GM12878 (cell line): ENCODE data around the gene CTNNA2. TPM values are rescaled to one million over a fixed set of nuclear protein-coding genes. Genes with fewer than 3 reads are reported as not detected.
A peak's percentile ranks its signal among the peaks of the same experiment; 100 is the strongest.

Experiments used
- ATAC-seq: fragments of 200-7000 bp; cut with Tn5 transposase; 3 replicates; pipeline ENCODE4 v1.9.1; 2020; ENCODE audit warnings: mild to moderate bottlenecking, moderate library complexity
- BruUV-seq: library from RNA; stranded (reverse); fragments of 400-500 nt; replicated peaks from 2 replicates; lab custom pipeline; 2021; lab: Mats Ljungman, UMichigan
- CTCF ChIA-PET: fragments of 300-600 bp; sonication (Branson Sonifier 250); formaldehyde crosslinking; extraction: SDS; loops from one replicate; lab custom pipeline; 2021; ENCODE audit warnings: inconsistent platforms; lab: Yijun Ruan, JAX
- POLR2A ChIA-PET: fragments of 350-600 bp; formaldehyde crosslinking; extraction: SDS; loops from one replicate; lab custom pipeline; 2021; ENCODE audit warnings: inconsistent platforms; lab: Charles Lee
- RAD21 ChIA-PET: fragments of 300-600 bp; sonication (Branson Sonifier 250); formaldehyde crosslinking; loops from one replicate; lab custom pipeline; 2023; ENCODE audit warnings: antibody characterized with exemption; ENCODE audit not compliant: unreplicated experiment; lab: Charles Lee
- SMC1A ChIA-PET: fragments of 300-600 bp; sonication (Branson Sonifier 250); formaldehyde crosslinking; loops from one replicate; lab custom pipeline; 2023; ENCODE audit not compliant: unreplicated experiment, uncharacterized antibody; lab: Charles Lee
- DNase-seq: peaks from one replicate; pipeline ENCODE4 v3.0.0-alpha.2; 2011; ENCODE audit warnings: low read depth, low spot score
- FAIRE-seq: peaks from 3 replicates; lab custom pipeline; 2011; peaks lifted over from hg19 to GRCh38; lab: Jason Lieb, UNC
- H2AFZ ChIP-seq: 2 replicates; pipeline ENCODE4 v1.6.0; 2011; ENCODE audit warnings: low read depth, low read length, control low read depth; ENCODE audit not compliant: control insufficient read depth
- H3K27ac ChIP-seq: 2 replicates; pipeline ENCODE4 v1.5.1; 2011; ENCODE audit warnings: control low read depth; ENCODE audit not compliant: control insufficient read depth, insufficient read depth
- H3K27me3 ChIP-seq, 2 experiments: replicated peaks in 1 of 2; 2 replicates each; pipeline versions ENCODE4 v1.6.0 to v1.6.1; 2011; ENCODE audit warnings: low read length in 1 of 2; ENCODE audit not compliant: control insufficient read depth in 2 of 2, insufficient read depth in 2 of 2
- H3K36me3 ChIP-seq, 2 experiments: 2 replicates each; pipeline ENCODE4 v1.5.1; 2011; ENCODE audit warnings: low read length in 1 of 2; ENCODE audit not compliant: control insufficient read depth in 2 of 2, insufficient read depth in 2 of 2
- H3K4me1 ChIP-seq: 2 replicates; pipeline ENCODE4 v1.6.1; 2011; ENCODE audit warnings: mild to moderate bottlenecking, low read length, moderate library complexity, mixed read lengths; ENCODE audit not compliant: control insufficient read depth, insufficient read depth
- H3K4me2 ChIP-seq: 2 replicates; pipeline ENCODE4 v1.6.0; 2011; ENCODE audit warnings: control low read depth; ENCODE audit not compliant: control insufficient read depth, insufficient read depth
- H3K4me3 ChIP-seq: fragments of 200-600 bp; sonication (generic); 2 replicates; pipeline ENCODE4 v1.5.1; 2016
- H3K79me2 ChIP-seq: 2 replicates; pipeline ENCODE4 v1.6.0; 2011; ENCODE audit warnings: low read length; ENCODE audit not compliant: control insufficient read depth, insufficient read depth
- H3K9ac ChIP-seq: 2 replicates; pipeline ENCODE4 v1.8.0; 2011; ENCODE audit warnings: low read length, control low read depth, mixed read lengths; ENCODE audit not compliant: control insufficient read depth, insufficient read depth
- H3K9me3 ChIP-seq: replicated peaks from 3 replicates; pipeline ENCODE4 v1.5.1; 2011; ENCODE audit warnings: mild to moderate bottlenecking, low read length; ENCODE audit not compliant: control insufficient read depth, insufficient read depth
- H4K20me1 ChIP-seq: 2 replicates; pipeline ENCODE4 v1.6.0; 2011; ENCODE audit not compliant: control insufficient read depth, insufficient read depth
- CHD2 ChIP-seq: IDR thresholded peaks from 2 replicates; pipeline ENCODE4 v1.6.1; 2011; ENCODE audit warnings: low read depth, low read length, improper control_type of control experiment, borderline replicate concordance
- CREM ChIP-seq: IDR thresholded peaks from 2 replicates; pipeline ENCODE4 v1.6.1; 2014; ENCODE audit warnings: antibody characterized with exemption, low read depth
- HDAC2 ChIP-seq: fragments of 200-600 bp; sonication (generic); IDR thresholded peaks from 2 replicates; pipeline ENCODE4 v1.6.1; 2017
- MTA2 ChIP-seq: fragments of 450-650 bp; IDR thresholded peaks from 2 replicates; pipeline ENCODE4 v1.6.1; 2016; ENCODE audit warnings: low read depth, mild to moderate bottlenecking, moderate library complexity
- NFYA ChIP-seq: IDR thresholded peaks from 2 replicates; pipeline ENCODE4 v1.6.1; 2011; ENCODE audit warnings: low read depth, mild to moderate bottlenecking, low read length, improper control_type of control experiment, borderline replicate concordance
- NKRF ChIP-seq: fragments of 450-650 bp; conservative IDR thresholded peaks from 2 replicates; pipeline ENCODE4 v1.6.1; 2017; ENCODE audit warnings: mild to moderate bottlenecking, moderate library complexity
- POLR2AphosphoS5 ChIP-seq: IDR thresholded peaks from 2 replicates; pipeline ENCODE4 v1.6.1; 2011; ENCODE audit warnings: mild to moderate bottlenecking, low read length, inconsistent platforms
- RBBP5 ChIP-seq: fragments of 200-600 bp; sonication (generic); conservative IDR thresholded peaks from 2 replicates; pipeline ENCODE4 v1.6.1; 2016
- SKIL ChIP-seq: fragments of 450-650 bp; IDR thresholded peaks from 2 replicates; pipeline ENCODE4 v1.6.1; 2017; ENCODE audit warnings: mild to moderate bottlenecking, low read depth, inconsistent platforms; ENCODE audit not compliant: poor library complexity, severe bottlenecking
- SMAD1 ChIP-seq: fragments of 450-650 bp; IDR thresholded peaks from 2 replicates; pipeline ENCODE4 v1.6.1; 2018; ENCODE audit warnings: mild to moderate bottlenecking, low read depth; ENCODE audit not compliant: partially characterized antibody
- WRNIP1 ChIP-seq: IDR thresholded peaks from 2 replicates; pipeline ENCODE4 v1.6.1; 2011; ENCODE audit warnings: low read depth, low read length, improper control_type of control experiment, borderline replicate concordance
- ZBTB4 ChIP-seq: fragments of 450-650 bp; formaldehyde crosslinking; IDR thresholded peaks from 2 replicates; pipeline ENCODE4 v1.4.0; 2022; ENCODE audit warnings: mild to moderate bottlenecking, moderate library complexity
- ZNF217 ChIP-seq: fragments of 450-650 bp; IDR thresholded peaks from 2 replicates; pipeline ENCODE4 v1.6.1; 2017; ENCODE audit warnings: antibody characterized with exemption, mild to moderate bottlenecking
- WGBS: methylation state at CpG from one replicate; pipeline ENCODE4 v1.1.6; 2016; ENCODE audit warnings: low lambda C conversion rate; ENCODE audit not compliant: insufficient replicate concordance, insufficient coverage; ENCODE audit errors: missing lambda C conversion rate; 5-methylcytosine and 5-hydroxymethylcytosine counted together
- in situ Hi-C: fragments of 300-500 bp; cut with MboI; formaldehyde crosslinking; loops from 9 replicates; pipeline ENCODE4 v1.14.3; 2018; ENCODE audit warnings: mixed read lengths
- intact Hi-C: fragments of 100-400 bp; cut with micrococcal nuclease; formaldehyde crosslinking; loops from one replicate; pipeline ENCODE4 v1.14.2; 2022; ENCODE audit not compliant: unreplicated experiment
- polyA plus RNA-seq, 11 experiments: library from polyadenylated mRNA; depleted of rRNA in 4 of 11; unstranded in 6 of 11; stranded (reverse) in 5 of 11; fragments of >200 nt; fragmentation: Nextera tagmentation in 4 of 11; fragmentation: Illumina TruSeq in 1 of 11; extraction: Ambion mirVana in 4 of 11; extraction: Trizol in 1 of 11; gene quantifications; 1 replicate in 1 of 11; 2 replicates in 10 of 11; pipeline versions ENCODE4 v1.2.1 to v1.2.3, GENCODE V29; 2011 to 2016; ENCODE audit warnings: inconsistent platforms in 2 of 11, missing spikeins in 2 of 11, low read depth in 1 of 11
- total RNA-seq, 4 experiments: library from RNA; depleted of rRNA in 3 of 4; stranded (reverse); fragments of >200 nt in 3 of 4; fragmentation: Illumina TruSeq in 1 of 4; extraction: Trizol in 1 of 4; gene quantifications; 2 replicates each; pipeline versions ENCODE4 v1.2.1 to v1.2.3, GENCODE V29; 2013 to 2021
- TF ChIP-seq, protein P1 (sequence below): IDR thresholded peaks from 2 replicates; pipeline ENCODE4 v1.6.1; 2011; ENCODE audit warnings: mild to moderate bottlenecking, low read depth, low read length, moderate library complexity; ENCODE audit not compliant: insufficient replicate concordance

Gene CTNNA2
- total and polyA plus RNA-seq, 10 of the 15 experiments (the other 5 are each of a cell fraction or from before 2014, with no cell fraction given), result 2.4 to 36.2 (median 6.6) TPM

DNA sequence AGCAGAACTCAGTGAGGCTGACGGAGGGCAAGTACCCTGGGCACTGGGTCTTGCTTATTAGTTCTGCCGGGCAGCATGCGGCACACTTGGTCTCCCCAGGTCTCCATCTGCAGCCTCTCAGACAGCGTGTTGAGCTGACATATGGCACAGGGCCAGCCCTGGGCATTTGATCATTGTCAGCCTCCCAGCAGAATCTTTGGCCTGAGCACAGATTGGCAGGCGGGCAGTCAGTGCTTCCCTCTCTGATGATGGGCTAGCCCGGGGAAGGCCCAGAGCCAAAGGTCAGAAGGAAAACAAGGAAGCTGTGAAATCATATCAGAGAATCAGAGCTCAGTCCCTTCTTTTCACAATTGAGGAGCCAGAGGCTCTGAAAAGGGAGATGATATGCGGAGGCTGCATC, 941.8 kb downstream of the CTNNA2 start:
- WGBS, result 31% methylated on average over 7 of the region's 7 CpGs
- TF ChIP-seq, protein P1, sequence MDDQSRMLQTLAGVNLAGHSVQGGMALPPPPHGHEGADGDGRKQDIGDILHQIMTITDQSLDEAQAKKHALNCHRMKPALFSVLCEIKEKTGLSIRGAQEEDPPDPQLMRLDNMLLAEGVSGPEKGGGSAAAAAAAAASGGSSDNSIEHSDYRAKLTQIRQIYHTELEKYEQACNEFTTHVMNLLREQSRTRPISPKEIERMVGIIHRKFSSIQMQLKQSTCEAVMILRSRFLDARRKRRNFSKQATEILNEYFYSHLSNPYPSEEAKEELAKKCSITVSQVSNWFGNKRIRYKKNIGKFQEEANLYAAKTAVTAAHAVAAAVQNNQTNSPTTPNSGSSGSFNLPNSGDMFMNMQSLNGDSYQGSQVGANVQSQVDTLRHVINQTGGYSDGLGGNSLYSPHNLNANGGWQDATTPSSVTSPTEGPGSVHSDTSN, result no peak
- no peak for TF ChIP-seq NFYA
- no peak for TF ChIP-seq NKRF
- TF ChIP-seq CREM, result no peak
- TF ChIP-seq POLR2AphosphoS5, result no peak
- TF ChIP-seq MTA2, result no peak
- no peak for TF ChIP-seq SKIL
- no peak for TF ChIP-seq CHD2
- no peak for TF ChIP-seq WRNIP1
- TF ChIP-seq ZBTB4 (CRISPR knock-in tag), result no peak
- no peak for TF ChIP-seq ZNF217
- TF ChIP-seq RBBP5, result no peak
- TF ChIP-seq HDAC2, result no peak
- no peak for TF ChIP-seq SMAD1
- no peak overlapping the region for H3K9ac ChIP-seq
- ChIA-PET SMC1A (interaction anchor here (0.8 to 5.9 kb wide), 14 partner anchors 8 to 1338 kb away, joined by 3 to 65 read pairs (median 4); no protein-coding TSS in a partner anchor), CTCF (interaction anchor here (0.8 to 14.5 kb wide), 6 partner anchors 9 to 125 kb away, joined by 3 to 228 read pairs (median 4); no protein-coding TSS in a partner anchor), RAD21 (interaction anchor here (0.6 to 2.4 kb wide), 8 partner anchors 13 to 168 kb away, joined by 3 to 13 read pairs (median 4); no protein-coding TSS in a partner anchor), POLR2A (interaction anchor here (1.4 kb wide), 1 partner anchor 43 kb away, joined by 3 read pairs; no protein-coding TSS in a partner anchor)
- H3K27ac ChIP-seq, result no peak overlapping the region
- H3K4me2 ChIP-seq, result no peak overlapping the region
- H3K27me3 ChIP-seq, result no peaks in the 10 kb centered on the region; a peak in 1 of 4 replicates
- no peaks in the 10 kb centered on the region for H3K79me2 ChIP-seq
- in situ Hi-C loops (no loop called here), intact Hi-C loops (no loop called here)
- no peaks in the 10 kb centered on the region for H4K20me1 ChIP-seq
- H3K36me3 ChIP-seq, result no peaks in the 10 kb centered on the region
- H3K4me3 ChIP-seq, result no peak overlapping the region
- no peak for DNase-seq
- H3K4me1 ChIP-seq, result 0 out of 2 replicates have a peak, but pooled peaks cover 1% of the 10 kb centered on the region
- BruUV-seq, result no TSS peak
- no peaks in the 10 kb centered on the region for H3K9me3 ChIP-seq
- H2AFZ ChIP-seq, result no peak overlapping the region
- no peak for FAIRE-seq
- peak; percentile 41 for ATAC-seq
